ENCODE measurements around the gene TENM4. TPM values are rescaled to one million over a fixed set of nuclear protein-coding genes. Genes with fewer than 3 reads are reported as not detected.
A peak's percentile ranks its signal among the peaks of the same experiment; 100 is the strongest.

TENM4 gene
- total RNA-seq, 4 donors from 2014 or later, result 0.02 to 0.82 (median 0.23) TPM

GRCh38 chr11:79182794-79183193, 258.0 kb downstream of the TENM4 start:
- no peak overlapping the region for H3K4me3 ChIP-seq
- TF ChIP-seq, protein P1, sequence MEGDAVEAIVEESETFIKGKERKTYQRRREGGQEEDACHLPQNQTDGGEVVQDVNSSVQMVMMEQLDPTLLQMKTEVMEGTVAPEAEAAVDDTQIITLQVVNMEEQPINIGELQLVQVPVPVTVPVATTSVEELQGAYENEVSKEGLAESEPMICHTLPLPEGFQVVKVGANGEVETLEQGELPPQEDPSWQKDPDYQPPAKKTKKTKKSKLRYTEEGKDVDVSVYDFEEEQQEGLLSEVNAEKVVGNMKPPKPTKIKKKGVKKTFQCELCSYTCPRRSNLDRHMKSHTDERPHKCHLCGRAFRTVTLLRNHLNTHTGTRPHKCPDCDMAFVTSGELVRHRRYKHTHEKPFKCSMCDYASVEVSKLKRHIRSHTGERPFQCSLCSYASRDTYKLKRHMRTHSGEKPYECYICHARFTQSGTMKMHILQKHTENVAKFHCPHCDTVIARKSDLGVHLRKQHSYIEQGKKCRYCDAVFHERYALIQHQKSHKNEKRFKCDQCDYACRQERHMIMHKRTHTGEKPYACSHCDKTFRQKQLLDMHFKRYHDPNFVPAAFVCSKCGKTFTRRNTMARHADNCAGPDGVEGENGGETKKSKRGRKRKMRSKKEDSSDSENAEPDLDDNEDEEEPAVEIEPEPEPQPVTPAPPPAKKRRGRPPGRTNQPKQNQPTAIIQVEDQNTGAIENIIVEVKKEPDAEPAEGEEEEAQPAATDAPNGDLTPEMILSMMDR (IDR thresholded peaks at IDR 0.05 in 4 of 5, conservative IDR thresholded peaks at IDR 0.05 in 1 of 5), result no peak
- no peak for TF ChIP-seq POLR2A (IDR thresholded peaks at IDR 0.05)
- H3K27ac ChIP-seq, result no peak overlapping the region
- H3K9me3 ChIP-seq, result no peaks in the 10 kb centered on the region
- H3K4me1 ChIP-seq, result no peaks in the 10 kb centered on the region
- no peak for ATAC-seq
- in situ Hi-C loops (cut with MboI; ENCODE audit: low sequenced_read_pairs in 4 of 4) (no loop called here), intact Hi-C loops (cut with DNase I; ENCODE audit: low total_unique reads) (no loop called here)
- no peak for DNase-seq
- no peaks in the 10 kb centered on the region for H3K27me3 ChIP-seq
- H3K36me3 ChIP-seq, result no peaks in the 10 kb centered on the region

DNA sequence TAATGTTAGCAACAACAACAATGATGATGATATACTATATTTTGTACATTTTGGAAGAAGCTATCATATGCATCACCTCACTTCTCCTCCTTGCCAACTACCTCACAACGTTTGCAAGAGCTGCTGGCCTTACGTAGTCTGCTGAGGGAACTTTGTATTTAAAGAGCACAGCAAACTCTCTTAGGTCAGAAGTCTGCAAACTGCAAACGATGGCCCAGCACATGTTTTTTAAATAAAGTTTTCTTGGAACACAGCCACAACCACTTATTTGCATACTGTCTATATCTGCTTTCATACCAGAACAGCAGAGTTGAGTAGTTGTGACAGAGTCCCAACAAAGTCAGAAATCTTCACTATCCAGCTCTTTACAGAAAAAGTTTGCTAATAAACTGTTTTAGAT, 261.7 kb downstream of the TENM4 start:
- Histone ChIP-seq H3K4me3 (no peak overlapping the region), H3K36me3 (no peaks in the 10 kb centered on the region), H3K4me1 (peaks cover 0 to 5% of the 10 kb centered on the region in 2 donors), H3K27me3 (no peaks in the 10 kb centered on the region), H3K27ac (no peak overlapping the region), H3K9me3 (no peaks in the 10 kb centered on the region)
- intact Hi-C loops (cut with DNase I; ENCODE audit: low total_unique reads), result no loop called here
- DNase-seq, result no peak
- in situ Hi-C loops (cut with MboI; ENCODE audit: low sequenced_read_pairs in 4 of 4), result no loop called here
- no peak for TF ChIP-seq POLR2A (IDR thresholded peaks at IDR 0.05)
- TF ChIP-seq, protein P1 (IDR thresholded peaks at IDR 0.05 in 4 of 5, conservative IDR thresholded peaks at IDR 0.05 in 1 of 5), result no peak
- ATAC-seq, result no peak

DNA sequence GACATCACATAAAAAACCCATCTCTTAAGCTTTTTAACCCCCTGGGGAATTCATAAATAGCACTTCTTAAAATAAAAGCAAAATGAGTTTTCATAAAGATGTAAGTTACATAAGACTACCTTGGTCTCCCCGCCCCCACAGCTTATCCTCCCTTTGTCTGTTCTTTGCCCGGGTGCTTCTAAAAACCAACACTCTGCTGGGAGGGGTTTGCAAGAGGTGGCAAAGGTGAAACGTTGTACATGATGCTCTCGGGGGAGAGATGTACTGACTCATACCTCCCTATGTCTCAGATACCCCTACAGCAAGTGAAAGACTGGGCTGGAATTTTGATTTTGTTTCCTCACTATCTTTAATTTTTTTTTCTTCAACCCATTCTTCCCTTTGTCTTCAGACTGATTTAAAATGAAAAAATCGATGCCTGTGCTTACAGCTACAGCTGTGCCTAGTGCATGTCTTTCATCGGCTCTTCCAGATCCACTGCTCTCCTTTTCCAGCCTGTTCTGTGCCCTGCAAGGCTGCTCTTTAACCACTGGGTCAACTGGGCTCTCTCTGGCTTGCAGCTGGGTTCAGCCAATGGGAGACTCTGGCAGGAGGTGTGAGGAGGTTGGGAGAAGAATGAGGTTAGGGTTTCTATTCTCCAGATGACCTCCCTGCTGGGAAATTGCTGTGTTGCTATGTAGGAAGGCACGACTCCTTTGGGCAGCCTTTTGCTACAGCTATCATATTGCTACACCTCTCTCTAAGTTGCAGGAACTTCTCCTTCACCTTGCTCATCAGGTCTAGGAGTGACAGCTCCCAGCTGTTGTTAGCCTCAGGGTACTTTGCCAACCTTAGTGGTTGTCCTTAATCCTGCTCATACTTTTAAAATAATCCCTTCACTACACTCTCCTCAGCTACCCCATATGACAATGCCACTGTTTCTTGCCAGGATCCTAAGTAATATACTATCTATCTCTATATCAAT, 266.5 kb downstream of the TENM4 start:
- Histone ChIP-seq H3K27me3 (no peaks in the 10 kb centered on the region), H3K27ac (peak overlapping the region in 1 of 4 donors; percentile 61), H3K4me1 (peaks cover 3 to 18% of the 10 kb centered on the region in 2 donors), H3K36me3 (no peaks in the 10 kb centered on the region), H3K4me3 (no peak overlapping the region), H3K9me3 (no peaks in the 10 kb centered on the region)
- in situ Hi-C loops (cut with MboI; ENCODE audit: low sequenced_read_pairs in 4 of 4), result no loop called here
- intact Hi-C loops (cut with DNase I; ENCODE audit: low total_unique reads), result no loop called here
- DNase-seq (peak in 1 of 2 donors; percentile 28), ATAC-seq (peak; percentile 74 to 85)
- TF ChIP-seq, protein P1 (IDR thresholded peaks at IDR 0.05 in 4 of 5, conservative IDR thresholded peaks at IDR 0.05 in 1 of 5), result no peak
- TF ChIP-seq POLR2A (IDR thresholded peaks at IDR 0.05), result no peak

DNA sequence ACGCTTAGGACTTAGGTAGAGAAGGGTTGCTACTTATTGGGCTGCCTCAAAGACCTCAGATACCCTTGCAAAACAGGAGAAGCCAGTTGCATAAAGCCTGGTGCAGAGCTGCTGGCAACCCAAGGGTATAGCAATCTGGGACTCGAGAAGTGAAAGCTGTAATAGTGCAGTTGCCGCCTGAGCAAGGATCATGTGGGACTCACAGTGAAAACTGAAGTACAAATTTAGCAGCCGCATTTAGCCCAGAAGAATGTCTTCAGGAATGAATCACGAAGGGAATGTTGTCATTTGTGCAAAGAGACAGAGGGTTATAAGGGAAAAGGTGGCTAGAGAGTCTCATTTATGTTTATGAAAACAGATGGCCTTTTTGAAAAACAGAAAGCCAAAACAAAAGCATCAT, 267.2 kb downstream of the TENM4 start:
- TF ChIP-seq, protein P1 (IDR thresholded peaks at IDR 0.05 in 4 of 5, conservative IDR thresholded peaks at IDR 0.05 in 1 of 5), result no peak
- no peak for TF ChIP-seq POLR2A (IDR thresholded peaks at IDR 0.05)
- peak; percentile 87 to 95 for ATAC-seq
- no peaks in the 10 kb centered on the region for H3K27me3 ChIP-seq
- H3K4me3 ChIP-seq, result no peak overlapping the region
- H3K36me3 ChIP-seq, result no peaks in the 10 kb centered on the region
- in situ Hi-C loops (cut with MboI; ENCODE audit: low sequenced_read_pairs in 4 of 4), result no loop called here
- DNase-seq, result peak; percentile 39 to 55
- no peaks in the 10 kb centered on the region for H3K9me3 ChIP-seq
- H3K4me1 ChIP-seq, result peaks cover 3 to 18% of the 10 kb centered on the region in 2 donors
- intact Hi-C loops (cut with DNase I; ENCODE audit: low total_unique reads), result no loop called here
- H3K27ac ChIP-seq, result peak overlapping the region in 1 of 4 donors; percentile 61

Data from gastrocnemius medialis (tissue), 4 donors.